Prostate gland (tissue), 2 donors: ENCODE measurements around the gene NMNAT3.

Experiments used
- CTCF ChIP-seq, 4 experiments: fragments of 200-600 bp in 2 of 4; fragments of 450-650 bp in 2 of 4; sonication (generic) in 2 of 4; IDR thresholded peaks; 1 replicate in 3 of 4; 2 replicates in 1 of 4; pipeline ENCODE4 v1.5.1; 2016 to 2019; ENCODE audit warnings: antibody characterized with exemption in 4 of 4, mild to moderate bottlenecking in 2 of 4, moderate library complexity in 2 of 4
- POLR2A ChIP-seq: fragments of 450-650 bp; IDR thresholded peaks from one replicate; pipeline ENCODE4 v1.6.1; 2016; ENCODE audit warnings: antibody characterized with exemption, mild to moderate bottlenecking

- no peak for TF ChIP-seq CTCF (IDR thresholded peaks at IDR 0.05)
- TF ChIP-seq POLR2A = no peak
Observed at GRCh38 chr3:139660269-139660668, 17.5 kb downstream of the NMNAT3 start.
